WI38 (cell line): ENCODE measurements around the gene RFC1.

Experiments
- H3K4me3 ChIP-seq: 2 replicates; pipeline ENCODE4 v1.5.1; 2011; ENCODE audit warnings: low read depth, mild to moderate bottlenecking, control low read depth, low read length
- TF ChIP-seq, protein P1 (sequence below): IDR thresholded peaks from 2 replicates; pipeline ENCODE4 v1.5.1; 2012; ENCODE audit warnings: low read depth, mild to moderate bottlenecking, control low read depth, low read length

Gene RFC1

DNA sequence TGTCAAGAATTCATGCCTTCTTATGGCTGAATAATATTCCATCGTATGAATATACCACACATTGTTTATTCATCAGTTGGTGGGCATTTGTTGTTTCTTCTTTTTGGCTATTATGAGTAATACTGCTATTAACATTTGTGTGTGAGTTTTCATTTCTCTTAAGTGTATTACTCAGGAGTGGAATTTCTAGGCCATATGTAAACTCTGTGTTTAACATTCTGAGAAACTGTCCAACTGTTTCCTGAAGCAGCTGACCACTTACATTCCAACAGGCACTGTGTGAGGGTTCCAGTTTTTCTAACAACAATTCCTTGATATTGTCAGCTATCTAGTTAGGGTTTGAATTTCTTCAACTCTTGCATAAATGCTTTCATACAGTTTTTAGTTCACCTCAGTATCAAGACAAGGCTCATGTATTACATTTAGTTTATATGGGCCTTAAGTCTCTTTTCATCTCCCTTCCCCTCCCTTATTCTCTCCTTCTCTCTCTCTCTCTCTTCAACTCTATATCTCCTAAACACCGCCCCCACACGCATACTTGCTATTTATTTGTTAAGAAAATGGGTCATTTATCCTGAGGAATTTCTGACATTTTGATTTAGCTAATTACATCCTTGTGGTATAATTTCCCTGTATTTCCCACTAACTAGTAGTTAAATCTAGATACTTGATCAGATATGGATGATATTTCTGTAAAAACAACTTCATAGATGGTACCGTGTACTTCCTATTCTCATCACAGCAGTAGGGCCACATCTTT lies 106.4 kb downstream of the RFC1 start:
- no peak overlapping the region for H3K4me3 ChIP-seq
- TF ChIP-seq, protein P1, sequence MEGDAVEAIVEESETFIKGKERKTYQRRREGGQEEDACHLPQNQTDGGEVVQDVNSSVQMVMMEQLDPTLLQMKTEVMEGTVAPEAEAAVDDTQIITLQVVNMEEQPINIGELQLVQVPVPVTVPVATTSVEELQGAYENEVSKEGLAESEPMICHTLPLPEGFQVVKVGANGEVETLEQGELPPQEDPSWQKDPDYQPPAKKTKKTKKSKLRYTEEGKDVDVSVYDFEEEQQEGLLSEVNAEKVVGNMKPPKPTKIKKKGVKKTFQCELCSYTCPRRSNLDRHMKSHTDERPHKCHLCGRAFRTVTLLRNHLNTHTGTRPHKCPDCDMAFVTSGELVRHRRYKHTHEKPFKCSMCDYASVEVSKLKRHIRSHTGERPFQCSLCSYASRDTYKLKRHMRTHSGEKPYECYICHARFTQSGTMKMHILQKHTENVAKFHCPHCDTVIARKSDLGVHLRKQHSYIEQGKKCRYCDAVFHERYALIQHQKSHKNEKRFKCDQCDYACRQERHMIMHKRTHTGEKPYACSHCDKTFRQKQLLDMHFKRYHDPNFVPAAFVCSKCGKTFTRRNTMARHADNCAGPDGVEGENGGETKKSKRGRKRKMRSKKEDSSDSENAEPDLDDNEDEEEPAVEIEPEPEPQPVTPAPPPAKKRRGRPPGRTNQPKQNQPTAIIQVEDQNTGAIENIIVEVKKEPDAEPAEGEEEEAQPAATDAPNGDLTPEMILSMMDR: no peak

DNA sequence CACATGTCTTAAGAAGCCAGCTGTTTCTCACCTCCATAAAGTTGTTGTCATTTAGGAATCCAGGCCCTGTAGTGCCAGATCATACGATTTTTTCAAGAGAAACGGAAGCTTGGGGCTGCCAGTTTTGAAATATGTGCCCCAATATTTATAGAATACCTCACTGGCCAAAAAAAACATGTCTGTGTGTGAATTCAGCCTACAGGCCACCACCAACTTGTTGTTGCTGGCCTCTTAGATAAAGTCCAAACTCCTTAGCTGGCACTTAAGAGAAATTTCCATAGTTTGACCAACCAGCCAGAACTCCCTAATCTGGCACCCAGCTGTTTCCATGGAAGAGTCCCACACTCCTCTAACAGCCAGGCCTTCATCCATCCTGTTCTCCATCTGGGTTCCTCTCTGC lies 109.7 kb downstream of the RFC1 start:
- no peak overlapping the region for H3K4me3 ChIP-seq
- TF ChIP-seq, protein P1: no peak

DNA sequence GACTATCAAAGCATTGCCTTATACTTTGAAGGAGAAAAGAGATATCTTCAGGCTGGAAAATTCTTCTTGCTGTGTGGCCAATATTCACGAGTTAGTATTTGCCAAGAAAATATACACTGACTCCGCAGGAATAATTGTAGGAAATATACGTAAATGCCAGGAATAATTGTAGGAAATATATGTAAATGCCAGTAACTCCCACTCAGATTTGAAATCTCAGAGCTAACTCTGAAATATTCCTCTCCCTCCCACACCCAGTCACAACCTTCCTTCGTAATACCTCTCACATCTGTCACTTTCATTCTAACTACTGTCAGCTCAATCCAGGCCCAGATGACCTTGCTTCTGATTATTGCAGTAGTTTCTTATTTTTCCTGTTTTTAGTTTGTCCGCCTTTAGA lies 110.3 kb downstream of the RFC1 start:
- no peak overlapping the region for H3K4me3 ChIP-seq
- TF ChIP-seq, protein P1: no peak

DNA sequence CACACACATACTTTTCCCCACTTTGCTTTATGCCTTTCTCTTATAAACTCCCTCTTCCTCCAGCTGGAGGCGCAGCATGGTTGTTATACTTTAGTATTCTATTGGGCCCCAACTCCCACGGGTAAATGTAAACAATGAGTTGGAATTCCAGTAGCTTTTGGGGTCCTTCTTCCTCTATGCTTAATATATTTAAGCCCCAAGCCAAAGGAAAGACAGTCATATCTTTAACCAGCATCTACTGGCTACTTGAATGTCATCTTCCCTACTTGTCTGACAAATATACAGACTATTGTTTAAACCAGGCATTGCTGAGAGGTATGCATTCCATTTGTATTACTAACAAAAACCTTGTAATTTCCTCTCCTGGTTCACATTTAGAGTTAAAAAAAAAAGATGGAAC lies 110.9 kb downstream of the RFC1 start:
- TF ChIP-seq, protein P1: no peak
- no peak overlapping the region for H3K4me3 ChIP-seq

DNA sequence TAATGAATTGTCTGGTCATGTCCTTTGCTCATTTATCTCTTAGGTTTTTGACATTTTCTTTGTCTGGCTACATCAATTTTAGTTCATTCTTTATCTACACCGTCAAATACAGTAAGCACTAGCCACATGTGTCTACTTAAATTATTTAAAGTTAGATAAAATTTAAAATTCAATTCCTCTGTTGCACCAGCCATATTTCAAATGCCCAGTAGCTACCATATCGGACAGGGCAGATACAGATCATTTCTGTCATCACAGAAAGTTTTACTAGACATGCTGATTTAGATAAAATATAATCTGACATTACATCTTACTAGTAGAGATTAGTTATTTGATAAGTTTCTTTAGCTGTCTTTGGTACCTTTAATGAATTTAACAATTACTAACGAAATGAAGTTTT lies 122.7 kb downstream of the RFC1 start:
- H3K4me3 ChIP-seq: no peak overlapping the region
- TF ChIP-seq, protein P1: no peak
